GM11168 (cell line): ENCODE results near the gene OGFOD3.
"Not testable (repeated sequence)": the region's sequence is repeated elsewhere in the genome, so short reads cannot be mapped to it uniquely, and the experiment has no call there.

ENCODE experiments used
- in situ Hi-C: fragments of 300-500 bp; cut with MboI; formaldehyde crosslinking; loops from one replicate; pipeline ENCODE4 v1.12.0; 2022; ENCODE audit warnings: low sequenced_read_pairs; ENCODE audit not compliant: unreplicated experiment

The OGFOD3 gene

DNA sequence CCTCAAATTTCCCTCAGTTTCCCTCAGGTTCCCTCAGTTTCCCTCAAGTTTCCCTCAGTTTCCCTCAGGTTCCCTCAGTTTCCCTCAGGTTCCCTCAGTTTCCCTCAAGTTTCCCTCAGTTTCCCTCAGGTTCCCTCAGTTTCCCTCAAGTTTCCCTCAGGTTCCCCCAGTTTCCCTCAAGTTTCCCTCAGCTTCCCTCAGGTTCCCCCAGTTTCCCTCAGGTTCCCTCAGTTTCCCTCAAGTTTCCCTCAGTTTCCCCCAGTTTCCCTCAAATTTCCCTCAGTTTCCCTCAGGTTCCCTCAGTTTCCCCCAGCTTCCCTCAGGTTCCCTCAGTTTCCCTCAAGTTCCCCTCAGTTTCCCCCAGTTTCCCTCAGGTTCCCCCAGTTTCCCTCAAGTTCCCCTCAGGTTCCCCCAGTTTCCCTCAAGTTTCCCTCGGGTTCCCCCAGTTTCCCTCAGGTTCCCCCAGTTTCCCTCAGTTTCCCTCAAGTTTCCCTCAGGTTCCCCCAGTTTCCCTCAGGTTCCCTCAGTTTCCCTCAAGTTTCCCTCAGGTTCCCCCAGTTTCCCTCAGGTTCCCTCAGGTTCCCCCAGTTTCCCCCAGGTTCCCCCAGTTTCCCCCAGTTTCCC is 58.8 kb downstream of the OGFOD3 start:
- in situ Hi-C loops: loop anchor here (5.0 kb wide), 1 partner anchor 58 kb away; the partner anchor contains the start of genes HEXD and OGFOD3

DNA sequence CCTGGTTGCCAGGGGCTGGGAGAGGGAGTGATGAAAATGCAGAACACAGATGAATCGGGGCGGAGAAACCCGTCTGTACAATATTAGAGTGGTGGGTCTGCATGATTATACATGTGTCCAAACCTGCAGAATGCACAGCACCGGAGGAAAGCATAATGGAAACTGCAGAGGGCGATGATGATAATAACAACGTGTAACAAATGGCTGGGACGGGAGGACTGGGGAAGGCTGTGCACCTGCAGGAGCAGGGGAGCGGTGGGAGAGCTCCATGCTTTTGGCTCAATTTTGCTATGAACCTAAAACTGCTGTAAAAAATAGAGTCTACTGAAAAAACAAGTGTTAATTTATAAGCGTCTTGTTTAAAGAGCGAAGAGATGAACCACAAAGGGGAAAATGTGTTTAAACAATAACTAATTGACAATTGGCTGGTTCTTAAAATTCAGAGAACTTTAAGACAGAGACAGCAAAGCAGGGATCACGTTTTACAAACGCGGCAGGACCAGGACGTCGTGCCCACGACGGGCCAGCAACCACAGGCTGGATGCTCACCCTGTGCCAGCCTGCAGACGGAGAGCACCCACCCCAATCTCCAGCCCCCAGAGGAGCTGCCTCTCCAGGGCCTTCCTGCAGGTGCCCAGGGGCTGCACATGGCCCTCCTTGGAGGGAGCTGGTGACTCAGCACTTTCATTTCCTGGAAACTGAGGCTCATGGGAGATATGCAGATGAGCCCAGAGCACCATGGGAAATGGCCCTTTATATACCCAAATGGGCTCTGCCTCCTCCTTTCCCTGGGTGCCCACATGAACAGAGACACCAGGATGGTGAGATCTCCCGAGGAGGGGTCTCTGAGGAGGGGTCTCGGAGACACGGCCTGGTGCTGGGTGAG is 59.7 kb downstream of the OGFOD3 start, which contains the start of gene TEX19:
Gene TEX19, plus strand, starts transcription at position 783 of the 886 bp plus-strand sequence. CDS start 2,904 bp downstream, outside the sequence.
- in situ Hi-C loops: loop anchor here (5.0 kb wide), 1 partner anchor 59 kb away; the partner anchor contains the start of genes HEXD and OGFOD3

DNA sequence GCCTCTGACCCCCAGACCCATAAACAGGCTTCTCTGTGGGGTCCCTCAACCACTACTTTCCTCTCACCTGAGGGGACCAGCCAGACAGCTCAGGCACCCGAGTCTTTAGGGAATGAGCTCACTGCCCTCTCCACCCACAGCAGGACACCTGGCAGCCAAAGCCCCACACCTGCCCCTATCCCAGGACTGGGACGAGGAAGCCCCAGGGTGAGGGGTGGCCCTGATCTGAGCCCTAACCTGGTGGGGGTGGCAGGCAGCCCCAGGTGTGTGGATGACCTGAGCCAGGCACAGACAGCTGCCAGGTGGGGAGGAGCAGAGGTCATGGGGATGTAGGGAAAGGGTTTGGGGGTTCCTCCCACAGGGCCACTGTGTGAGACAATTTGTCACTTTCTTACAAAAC is 61.0 kb downstream of the OGFOD3 start:
- in situ Hi-C loops: loop anchor here (5.0 kb wide), 1 partner anchor 60 kb away; the partner anchor contains the start of genes HEXD and OGFOD3

DNA sequence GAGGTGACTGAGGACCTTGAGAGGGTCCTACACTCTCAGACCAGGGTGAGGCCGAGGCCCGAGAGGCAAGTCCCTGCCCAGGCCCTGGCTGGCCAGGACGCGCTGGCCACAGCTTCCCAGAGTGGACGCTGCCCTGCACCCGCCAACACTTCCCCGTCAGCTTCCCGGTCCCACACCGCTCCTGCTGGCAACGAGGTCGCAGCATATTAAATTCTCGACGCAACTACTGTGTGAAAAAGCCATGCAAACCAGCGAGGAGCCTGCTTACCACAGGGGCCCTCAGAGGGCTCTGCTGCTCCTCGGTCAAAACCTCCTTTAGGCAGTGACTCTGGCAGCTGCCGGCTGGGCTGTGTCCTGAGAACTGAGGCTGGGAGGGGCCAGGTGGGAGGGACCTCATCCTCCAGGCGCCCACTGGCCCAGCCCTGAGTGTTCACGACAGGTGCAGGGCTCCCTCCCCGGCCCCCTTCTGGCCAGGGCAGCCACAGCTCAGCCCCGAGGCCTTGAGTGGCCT is 61.5 kb downstream of the OGFOD3 start:
- in situ Hi-C loops: loop anchor here (5.0 kb wide), 1 partner anchor 60 kb away; the partner anchor contains the start of genes HEXD and OGFOD3

DNA sequence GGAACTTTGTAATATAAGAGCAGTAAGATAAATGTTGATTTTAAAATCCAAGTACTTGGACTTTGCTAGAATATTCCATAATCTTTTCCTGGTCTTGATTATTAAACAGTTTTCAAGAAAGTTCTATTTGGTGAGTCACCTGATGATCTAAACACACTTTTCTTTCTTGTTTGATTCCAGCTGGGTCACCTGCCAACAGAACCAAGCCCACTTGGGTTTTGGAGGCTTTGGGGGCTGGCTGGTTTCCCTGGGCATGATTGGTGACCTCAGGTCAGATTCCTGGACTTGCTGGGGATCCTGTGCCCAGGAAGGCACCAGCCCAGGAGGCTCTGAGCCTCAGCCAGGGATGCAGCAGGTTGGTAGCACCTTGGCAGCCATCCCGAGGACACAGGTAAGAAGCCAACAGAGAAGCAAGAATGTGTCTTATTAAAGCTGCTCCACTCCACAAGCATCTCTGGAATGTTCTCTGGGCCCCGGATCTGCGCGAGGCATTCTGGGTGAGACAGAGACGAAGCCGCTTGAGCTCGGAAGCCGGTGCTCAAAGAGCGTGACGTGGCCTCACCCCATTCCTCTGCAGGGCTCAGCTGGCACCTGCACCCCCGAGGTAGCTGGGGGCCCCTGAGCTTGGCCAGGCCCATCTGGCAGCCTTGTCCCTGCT is 62.5 kb downstream of the OGFOD3 start:
- in situ Hi-C loops: loop anchor here (5.0 kb wide), 1 partner anchor 61 kb away; the partner anchor contains the start of genes HEXD and OGFOD3

DNA sequence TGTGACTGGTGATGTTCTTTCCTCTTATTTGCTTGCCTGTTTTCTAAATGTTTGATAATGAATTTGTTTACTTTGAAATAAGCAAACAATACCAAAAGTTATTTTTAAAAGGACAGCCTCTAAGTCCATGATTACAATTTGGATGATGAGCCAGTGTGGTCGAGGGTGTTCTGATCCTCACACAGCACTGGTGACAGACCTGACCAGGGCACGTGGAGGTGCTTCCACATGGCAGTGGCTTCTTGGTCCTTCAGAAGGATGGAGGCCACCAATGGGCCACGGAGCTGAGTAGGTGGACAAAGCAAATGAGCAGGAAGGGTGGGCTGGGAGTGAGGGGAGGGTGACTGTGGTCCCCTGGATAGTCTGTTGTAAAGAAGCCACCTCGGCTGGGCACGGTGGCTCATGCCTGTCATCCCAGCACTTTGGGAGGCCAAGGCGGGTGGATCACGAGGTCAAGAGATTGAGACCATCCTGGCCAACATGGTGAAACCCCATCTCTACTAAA is 63.5 kb downstream of the OGFOD3 start:
- in situ Hi-C loops: loop anchor here (5.0 kb wide), 1 partner anchor 62 kb away; the partner anchor contains the start of genes HEXD and OGFOD3

DNA sequence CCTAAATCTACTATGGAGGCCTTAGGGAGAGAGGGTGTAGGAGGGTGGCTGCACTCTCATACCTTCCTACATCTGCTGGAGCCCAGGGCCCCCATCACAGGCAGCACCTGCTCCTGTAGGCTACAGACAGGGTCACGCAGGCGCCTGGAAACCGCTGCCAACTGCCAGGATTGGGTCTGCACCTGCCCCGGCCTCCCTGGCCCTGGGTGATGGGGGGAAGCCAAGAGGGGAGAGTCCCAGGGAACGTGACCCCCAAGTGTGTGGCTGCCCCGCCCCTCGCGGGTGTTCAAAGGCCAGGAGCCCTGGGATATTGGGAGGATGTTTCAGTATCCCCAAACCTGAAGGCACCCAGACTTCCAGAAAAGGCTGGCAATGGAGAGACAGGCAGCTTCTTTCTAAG is 64.9 kb downstream of the OGFOD3 start:
- in situ Hi-C loops: no loop called here

DNA sequence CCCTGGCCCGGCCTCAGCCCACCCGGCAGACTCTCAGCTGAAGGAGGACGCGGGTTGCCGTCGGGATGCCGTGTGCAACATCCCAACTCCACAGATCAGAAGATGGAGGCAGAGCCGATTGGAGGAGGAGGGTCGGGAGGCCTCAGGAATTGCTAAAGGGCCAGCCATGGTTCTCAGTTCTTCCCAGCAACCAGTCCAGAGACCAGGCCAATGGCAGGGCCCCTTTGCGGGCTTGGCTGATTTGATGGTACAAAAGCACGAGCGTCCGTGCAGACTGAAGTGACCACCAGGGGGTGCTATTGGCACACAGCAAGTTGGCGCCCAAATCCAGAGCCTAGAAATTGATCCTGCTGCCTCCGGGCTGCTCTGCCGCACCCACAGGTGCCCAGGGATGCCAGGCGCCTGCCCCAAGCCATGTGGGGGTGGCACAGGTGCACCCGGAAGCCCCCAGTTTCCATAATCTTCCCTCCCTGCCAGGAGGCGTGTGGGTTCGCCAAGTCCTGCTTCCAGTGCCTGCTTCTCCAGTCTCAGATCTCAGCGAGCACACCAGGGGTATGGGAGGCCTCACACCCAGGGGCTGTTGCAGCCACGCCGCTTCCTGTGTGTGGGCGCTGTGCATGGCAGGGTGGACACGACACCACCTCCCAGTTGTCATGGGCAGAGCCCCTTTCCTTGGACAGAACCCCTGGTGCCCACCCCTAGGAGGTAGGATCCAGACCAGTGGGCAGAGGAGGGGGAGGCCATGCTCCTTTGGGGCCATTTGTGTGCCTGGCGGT is 66.5 kb downstream of the OGFOD3 start:
- in situ Hi-C loops: no loop called here

DNA sequence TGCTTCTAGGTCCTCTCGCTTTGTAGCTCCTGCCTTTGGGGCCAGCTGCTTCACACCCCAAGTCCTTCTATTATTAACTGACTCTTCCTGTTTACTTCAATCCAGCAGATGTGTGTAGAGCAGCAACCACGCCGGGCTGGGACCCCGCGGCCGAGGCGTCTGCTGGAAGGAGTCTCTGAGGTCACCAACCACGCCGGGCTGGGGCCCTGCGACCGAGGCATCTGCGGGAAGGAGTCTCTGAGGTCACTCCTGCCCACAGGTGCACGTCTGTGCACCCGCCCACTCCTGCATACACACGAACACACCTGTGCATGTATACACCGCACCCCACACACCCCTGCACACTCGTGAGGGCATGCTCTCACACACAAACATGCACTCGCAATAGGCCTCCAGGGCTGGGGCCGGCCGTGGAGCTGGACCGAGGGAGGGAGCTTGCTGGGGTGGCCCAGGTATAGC is 67.1 kb downstream of the OGFOD3 start:
- in situ Hi-C loops: no loop called here

DNA sequence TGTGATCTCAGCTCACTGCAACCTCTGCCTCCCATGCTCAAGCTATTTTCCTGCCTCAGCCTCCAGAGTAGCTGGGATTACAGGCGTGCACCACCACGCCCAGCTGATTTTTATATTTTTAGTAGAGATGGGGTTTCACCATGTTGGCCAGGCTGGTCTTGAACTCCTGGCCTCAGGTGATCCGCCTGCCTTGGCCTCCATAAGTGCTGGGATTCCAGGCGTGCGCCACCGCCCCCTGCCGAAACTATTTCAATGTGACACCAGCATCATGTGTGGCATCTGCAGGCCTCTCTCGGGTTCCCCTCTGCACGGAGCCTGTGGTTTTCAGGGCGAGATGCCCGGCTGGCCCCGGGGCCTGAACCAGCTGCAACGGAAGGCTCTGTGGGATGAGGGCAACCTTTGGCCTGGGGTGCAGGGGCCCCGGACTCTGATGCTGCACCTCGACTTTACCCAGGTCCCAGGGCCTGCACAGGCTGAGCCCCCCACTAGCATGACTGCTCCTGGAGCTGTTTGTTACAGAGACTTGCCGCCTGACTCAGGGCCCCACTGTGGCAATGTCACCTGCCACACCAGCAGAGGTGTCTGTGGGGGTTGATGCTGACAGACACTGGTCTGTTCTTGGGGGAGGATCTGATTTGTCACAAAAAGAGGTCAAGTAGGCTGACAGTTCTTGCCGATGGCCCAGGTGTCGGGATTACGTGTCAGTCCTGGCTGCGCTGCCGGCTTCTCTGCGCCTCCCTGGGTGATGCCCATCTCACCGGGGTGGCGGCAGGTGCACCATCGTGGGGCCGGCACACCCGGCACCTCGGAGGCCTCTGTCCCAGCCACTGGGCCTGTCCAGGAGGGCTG is 68.0 kb downstream of the OGFOD3 start:
- in situ Hi-C loops: no loop called here

DNA sequence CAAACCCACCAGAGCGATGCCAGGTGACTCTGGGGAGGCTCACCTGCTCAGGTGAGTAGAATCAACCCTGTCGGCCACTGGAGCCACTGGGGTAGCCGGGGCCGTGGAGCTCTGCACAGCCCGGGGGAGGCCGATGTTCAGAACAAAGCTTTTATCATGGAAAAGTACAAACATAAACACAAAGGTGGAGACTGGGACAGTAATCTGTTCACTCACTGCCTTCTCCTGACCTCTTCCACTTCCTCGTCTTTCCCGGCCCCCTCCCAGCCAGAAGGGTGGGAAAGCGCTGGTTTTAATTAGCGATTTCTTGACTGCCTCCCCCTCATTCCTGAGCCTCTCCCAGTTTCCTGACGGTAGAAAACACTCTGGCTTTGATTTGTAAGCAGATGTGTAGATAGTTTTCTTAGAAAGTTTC is 69.1 kb downstream of the OGFOD3 start:
- in situ Hi-C loops: no loop called here

DNA sequence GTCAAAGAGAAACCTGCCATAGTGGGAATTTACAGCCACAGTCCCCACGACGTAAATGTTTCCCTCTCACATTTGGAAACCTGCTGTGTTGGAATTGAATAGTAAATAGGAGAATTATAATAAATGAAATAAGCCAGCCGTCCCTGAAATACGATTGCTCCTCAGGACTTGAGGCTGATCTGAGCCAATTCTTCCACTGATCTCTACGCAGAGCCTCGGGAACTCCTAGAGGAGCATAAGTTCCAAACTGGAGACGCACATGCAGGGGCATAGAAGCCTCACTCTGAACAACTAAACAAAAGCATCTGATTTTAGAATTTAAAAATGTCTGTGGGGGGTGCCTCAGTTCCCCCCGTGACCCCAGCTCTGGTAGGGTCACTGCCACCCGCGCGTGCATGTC is 69.5 kb downstream of the OGFOD3 start:
- in situ Hi-C loops: no loop called here

DNA sequence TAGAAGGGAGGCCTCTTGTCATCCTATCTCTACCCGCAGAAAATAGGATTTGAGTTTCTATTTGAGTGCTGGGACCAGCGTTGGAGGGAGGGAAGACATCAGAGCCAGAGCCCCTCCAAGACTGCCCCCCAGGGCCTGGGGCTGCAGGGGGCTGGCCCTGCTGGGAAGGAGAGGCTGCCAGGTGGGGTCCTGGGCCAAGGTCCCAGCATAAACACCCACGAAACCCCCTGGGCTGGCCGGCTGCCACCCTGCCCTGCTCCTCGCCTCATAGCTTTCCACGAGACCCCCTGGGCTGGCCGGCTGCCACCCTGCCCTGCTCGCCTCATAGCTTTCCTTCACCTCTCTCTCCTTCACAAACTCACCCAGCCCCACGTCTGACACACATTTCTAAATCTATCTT is 70.0 kb downstream of the OGFOD3 start:
- in situ Hi-C loops: no loop called here

DNA sequence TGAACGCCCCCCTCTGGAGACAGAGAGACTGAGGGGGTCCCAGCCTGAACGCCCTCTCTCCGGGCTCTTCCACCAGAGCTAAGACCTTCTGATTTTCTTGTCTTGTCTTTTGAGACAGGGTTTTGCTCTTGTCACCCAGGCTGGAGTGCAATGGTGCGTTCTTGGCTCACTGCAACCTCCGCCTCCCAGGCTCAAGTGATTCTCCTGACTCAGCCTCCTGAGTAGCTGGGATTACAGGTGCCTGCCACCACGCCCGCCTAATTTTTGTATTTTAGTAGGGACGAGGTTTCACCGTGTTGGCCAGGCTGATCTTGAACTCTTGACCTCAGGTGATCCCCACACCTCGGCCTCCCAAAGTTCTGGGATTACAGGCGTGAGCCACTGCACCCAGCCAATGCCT is 70.4 kb downstream of the OGFOD3 start:
- in situ Hi-C loops: not testable (repeated sequence)

DNA sequence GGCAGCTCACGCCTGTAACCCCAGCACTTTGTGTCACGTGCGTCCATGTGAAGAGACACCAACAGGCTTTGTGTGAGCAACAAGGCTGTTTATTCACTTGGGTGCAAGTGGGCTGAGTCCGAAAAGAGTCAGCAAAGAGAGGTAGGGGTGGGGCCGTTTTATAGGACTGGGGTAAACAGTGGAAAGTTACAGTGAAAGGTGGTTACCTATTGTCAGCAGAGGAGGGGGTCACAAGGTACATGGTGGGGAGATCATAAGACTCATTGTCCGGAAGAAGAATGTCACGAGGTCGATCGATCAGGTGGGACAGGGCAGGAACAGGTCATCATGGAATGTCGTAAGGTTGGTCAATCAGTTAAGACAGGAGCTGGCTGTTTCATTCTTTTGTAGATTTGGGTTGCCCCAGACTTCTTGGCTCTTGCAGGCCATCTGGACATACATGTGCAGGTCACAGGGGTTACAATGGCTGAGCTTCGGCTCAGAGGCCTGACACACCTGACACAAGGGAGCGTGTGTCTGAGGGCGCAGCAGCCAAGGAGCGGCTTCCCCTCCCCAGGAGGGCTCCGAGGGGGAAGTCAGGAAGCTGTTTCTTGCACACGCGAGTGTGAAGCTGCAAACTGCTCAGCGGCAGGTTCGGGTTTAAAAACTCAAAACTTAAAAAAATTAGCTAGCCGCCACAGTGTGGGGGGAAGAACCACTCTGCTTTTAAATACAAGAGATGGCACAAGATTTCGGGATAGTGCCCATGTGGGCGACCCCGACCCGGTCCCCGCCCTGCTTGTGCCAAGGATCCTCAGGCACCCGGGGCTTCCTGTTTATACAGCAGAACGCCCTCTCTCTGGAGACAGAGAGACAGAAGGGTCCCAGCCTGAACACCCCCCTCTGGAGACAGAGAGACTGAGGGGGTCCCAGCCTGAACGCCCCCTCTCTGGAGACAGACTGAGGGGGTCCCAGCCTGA is 71.8 kb downstream of the OGFOD3 start:
- in situ Hi-C loops: no loop called here

DNA sequence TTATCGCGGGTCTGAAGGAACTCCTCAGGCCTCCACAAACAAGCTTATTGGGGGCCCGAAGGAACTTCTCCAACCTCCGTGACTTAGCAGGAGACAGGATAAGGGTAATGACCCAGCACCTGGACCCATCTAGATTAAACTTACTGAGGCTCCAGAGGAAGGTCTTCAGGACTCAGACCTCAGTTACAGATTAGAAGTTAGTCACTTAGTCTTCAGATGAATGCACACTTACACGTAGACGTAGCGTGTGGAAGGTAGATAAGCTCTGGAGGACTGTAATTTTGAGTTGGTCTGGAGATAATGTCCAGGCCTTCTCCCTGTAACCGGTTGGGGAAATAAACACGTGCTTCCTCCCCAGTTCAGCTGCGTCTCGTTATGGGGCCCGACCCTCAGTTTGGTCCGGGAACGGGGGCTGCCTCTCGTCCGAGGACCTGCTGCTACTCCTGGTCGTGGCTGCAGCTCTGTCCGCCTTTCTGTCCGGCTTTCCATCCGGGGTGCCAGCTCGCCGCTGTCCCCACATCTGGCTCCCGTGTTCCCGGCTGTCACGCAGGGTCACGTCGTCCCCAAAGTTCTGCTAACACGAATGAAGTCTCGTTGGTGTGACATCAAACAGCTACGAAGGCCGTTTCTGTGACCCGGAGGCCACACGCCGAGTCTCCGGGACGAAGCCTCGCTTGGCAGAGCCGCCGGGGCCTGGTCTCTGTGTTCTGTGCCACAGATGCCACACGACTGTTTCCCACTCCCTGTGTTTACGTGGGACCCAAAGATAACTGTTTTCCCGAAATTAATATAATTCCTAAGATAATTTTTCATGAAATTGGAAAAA is 73.0 kb downstream of the OGFOD3 start:
- in situ Hi-C loops: no loop called here
